GM23338 (cell line): ENCODE data around the gene ABCB6. TPM values are rescaled to one million over a fixed set of nuclear protein-coding genes. Genes with fewer than 3 reads are reported as not detected.

Experiments
- ATAC-seq: fragments of 200-7000 bp; cut with Tn5 transposase; 3 replicates; pipeline ENCODE4 v1.9.1; 2020
- DNase-seq: peaks from one replicate; pipeline ENCODE4 v3.0.0-alpha.2; 2015; ENCODE audit warnings: low spot score
- H2AFZ ChIP-seq: fragments of 200-600 bp; sonication (generic); 2 replicates; pipeline ENCODE4 v1.8.0; 2016; ENCODE audit warnings: antibody characterized with exemption, mild to moderate bottlenecking, moderate library complexity
- H3F3A ChIP-seq: fragments of 200-600 bp; sonication (generic); replicated peaks from 2 replicates; pipeline ENCODE4 v1.8.0; 2017; ENCODE audit warnings: antibody characterized with exemption, mixed run types, low read depth
- H3K27ac ChIP-seq: fragments of 200-600 bp; sonication (generic); 2 replicates; pipeline ENCODE4 v1.6.1; 2016; ENCODE audit warnings: low read depth
- H3K27me3 ChIP-seq: fragments of 200-600 bp; sonication (generic); 2 replicates; pipeline ENCODE4 v1.8.0; 2016; ENCODE audit warnings: mild to moderate bottlenecking, mixed run types, moderate library complexity; ENCODE audit not compliant: insufficient read depth
- H3K36me3 ChIP-seq: fragments of 200-600 bp; sonication (generic); 2 replicates; pipeline ENCODE4 v1.8.0; 2016; ENCODE audit warnings: mild to moderate bottlenecking; ENCODE audit not compliant: insufficient read depth
- H3K4me1 ChIP-seq: fragments of 200-600 bp; sonication (generic); 2 replicates; pipeline ENCODE4 v1.8.0; 2016; ENCODE audit warnings: mild to moderate bottlenecking, moderate library complexity; ENCODE audit not compliant: insufficient read depth
- H3K4me2 ChIP-seq: fragments of 200-600 bp; sonication (generic); 2 replicates; pipeline ENCODE4 v1.7.1; 2017; ENCODE audit warnings: mixed run types
- H3K4me3 ChIP-seq: fragments of 200-600 bp; sonication (generic); 2 replicates; pipeline ENCODE4 v1.6.1; 2016; ENCODE audit warnings: mixed run types
- H3K79me2 ChIP-seq: fragments of 200-600 bp; sonication (generic); replicated peaks from 2 replicates; pipeline ENCODE4 v1.8.0; 2017; ENCODE audit warnings: mild to moderate bottlenecking; ENCODE audit not compliant: insufficient read depth
- H3K9me2 ChIP-seq: fragments of 200-600 bp; sonication (generic); 2 replicates; pipeline ENCODE4 v1.8.0; 2017; ENCODE audit not compliant: insufficient read depth
- H4K20me1 ChIP-seq: fragments of 200-600 bp; sonication (generic); replicated peaks from 2 replicates; pipeline ENCODE4 v1.8.0; 2017; ENCODE audit warnings: mild to moderate bottlenecking; ENCODE audit not compliant: insufficient read depth
- H3K27ac Mint-ChIP-seq: 2 replicates; pipeline ENCODE4 v1.8.0; 2020; ENCODE audit warnings: inconsistent platforms, mild to moderate bottlenecking, moderate library complexity, mixed read lengths
- H3K27me3 Mint-ChIP-seq: 3 replicates; pipeline ENCODE4 v1.8.0; 2022; ENCODE audit warnings: low read depth, mild to moderate bottlenecking, moderate library complexity, mixed read lengths, inconsistent platforms; ENCODE audit not compliant: insufficient read depth, poor library complexity
- H3K36me3 Mint-ChIP-seq: 3 replicates; pipeline ENCODE4 v1.8.0; 2021; ENCODE audit warnings: low read depth, mild to moderate bottlenecking, inconsistent platforms, moderate library complexity, mixed read lengths
- H3K4me1 Mint-ChIP-seq: 3 replicates; pipeline ENCODE4 v1.8.0; 2020; ENCODE audit warnings: mild to moderate bottlenecking, inconsistent platforms, mixed read lengths
- H3K4me3 Mint-ChIP-seq: 3 replicates; pipeline ENCODE4 v1.8.0; 2021; ENCODE audit warnings: moderate library complexity, mild to moderate bottlenecking, inconsistent platforms, mixed read lengths
- H3K9me3 Mint-ChIP-seq: 3 replicates; pipeline ENCODE4 v1.8.0; 2020; ENCODE audit warnings: moderate library complexity, mild to moderate bottlenecking, inconsistent platforms, mixed read lengths
- CREB1 ChIP-seq: fragments of 250-450 bp; sonication (Bioruptor Pico); IDR thresholded peaks from 2 replicates; pipeline ENCODE4 v1.5.0; 2020; ENCODE audit warnings: low read depth, mild to moderate bottlenecking, moderate library complexity
- CTCF ChIP-seq, 2 experiments: fragments of 200-600 bp in 1 of 2; sonication (generic) in 1 of 2; conservative IDR thresholded peaks; 2 replicates each; pipeline versions ENCODE4 v1.5.1 to v1.6.1; 2016 to 2017; ENCODE audit warnings: antibody characterized with exemption in 2 of 2, low read depth in 2 of 2, mild to moderate bottlenecking in 2 of 2, moderate library complexity in 1 of 2
- ETS1 ChIP-seq: IDR thresholded peaks from 2 replicates; pipeline ENCODE4 v1.6.1; 2016; ENCODE audit warnings: antibody characterized with exemption
- EZH2 ChIP-seq: fragments of 200-600 bp; sonication (generic); IDR thresholded peaks from one replicate; pipeline ENCODE4 v1.8.0; 2017; ENCODE audit warnings: antibody characterized with exemption, mild to moderate bottlenecking, low read depth; ENCODE audit not compliant: unreplicated experiment
- EZH2phosphoT487 ChIP-seq: fragments of 200-600 bp; sonication (generic); IDR thresholded peaks from one replicate; pipeline ENCODE4 v1.8.1; 2018; ENCODE audit warnings: antibody characterized with exemption; ENCODE audit not compliant: unreplicated experiment
- JUNB ChIP-seq: IDR thresholded peaks from one replicate; pipeline ENCODE4 v1.6.1; 2016; ENCODE audit warnings: antibody characterized with exemption; ENCODE audit not compliant: unreplicated experiment
- NANOG ChIP-seq: IDR thresholded peaks from 2 replicates; pipeline ENCODE4 v1.6.1; 2016; ENCODE audit warnings: antibody characterized with exemption, borderline replicate concordance
- POLR2AphosphoS5 ChIP-seq: IDR thresholded peaks from 2 replicates; pipeline ENCODE4 v1.6.1; 2016; ENCODE audit warnings: antibody characterized with exemption, low read depth
- STAT1 ChIP-seq: IDR thresholded peaks from one replicate; pipeline ENCODE4 v1.6.1; 2016; ENCODE audit warnings: antibody characterized with exemption; ENCODE audit not compliant: unreplicated experiment
- ZNF114 ChIP-seq: fragments of 250-450 bp; sonication (Bioruptor Pico); IDR thresholded peaks from 2 replicates; pipeline ENCODE4 v1.5.0; 2020; ENCODE audit warnings: mild to moderate bottlenecking, moderate library complexity
- ZNF331 ChIP-seq: fragments of 250-450 bp; sonication (Bioruptor Pico); IDR thresholded peaks from 2 replicates; pipeline ENCODE4 v1.5.0; 2020; ENCODE audit warnings: low read depth, mild to moderate bottlenecking, moderate library complexity
- polyA plus RNA-seq: library from polyadenylated mRNA; unstranded; fragments of >200 nt; fragmentation: Nextera tagmentation; extraction: Ambion mirVana; gene quantifications from 2 replicates; pipeline ENCODE4 v1.2.1, GENCODE V29; 2016
- total RNA-seq: library from RNA; depleted of rRNA; stranded (reverse); fragments of >200 nt; shearing (Covaris generic); gene quantifications from 2 replicates; pipeline ENCODE4 v1.2.3, GENCODE V29; 2014
- TF ChIP-seq, protein P1 (sequence below): fragments of 250-450 bp; sonication (Bioruptor Pico); IDR thresholded peaks from 2 replicates; pipeline ENCODE4 v1.5.0; 2020; ENCODE audit warnings: mild to moderate bottlenecking, moderate library complexity
- TF ChIP-seq, protein P2 (sequence below): IDR thresholded peaks from one replicate; pipeline ENCODE4 v1.6.1; 2018; ENCODE audit warnings: antibody characterized with exemption; ENCODE audit not compliant: unreplicated experiment

ABCB6 gene
- total and polyA plus RNA-seq, 2 experiments from 2014 or later, result 26.2 to 35.1 TPM

DNA sequence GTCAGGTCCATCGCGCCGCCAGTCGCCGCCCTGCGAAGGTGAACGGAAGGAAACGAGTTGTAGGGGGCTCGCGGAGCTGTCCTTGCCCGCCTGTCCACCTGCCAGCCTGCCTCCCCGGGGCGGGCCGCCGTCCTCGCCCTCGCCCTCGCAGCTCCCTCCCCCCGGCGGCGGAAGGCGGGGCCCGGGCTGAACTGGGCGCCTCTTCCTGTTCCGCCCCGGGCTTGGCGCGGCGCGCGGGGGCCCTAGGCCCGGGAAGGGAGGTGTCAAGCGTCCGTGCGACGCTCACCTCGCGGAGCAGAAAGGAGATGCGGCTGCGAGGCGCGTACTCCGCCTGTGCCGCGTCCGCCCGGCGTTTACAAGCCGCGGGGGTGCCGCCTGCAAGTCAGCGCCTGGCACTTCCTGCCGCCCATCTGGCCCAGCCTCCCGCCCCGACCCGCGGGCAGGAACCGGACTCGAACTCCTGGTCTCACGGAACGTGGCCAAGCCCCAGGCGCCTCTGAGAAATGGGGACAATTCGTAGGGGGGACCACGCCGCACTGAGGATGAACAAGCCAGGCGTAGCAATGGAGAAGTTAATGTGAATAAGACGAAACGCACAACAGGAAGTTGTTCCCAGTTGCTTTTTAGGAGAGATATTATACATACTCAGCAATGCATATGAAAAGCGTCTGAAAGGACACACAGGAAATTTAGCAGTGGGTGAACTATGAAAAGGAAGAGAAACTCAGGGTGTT, 41.8 kb downstream of the ABCB6 start, which contains the start of gene CNPPD1:
CNPPD1 (minus strand) TSS at position 108 of the 734 bp plus-strand sequence; CDS start at position 11, 97 bp downstream.
- Histone ChIP-seq H3K9me2 (no peaks in the 10 kb centered on the region), H3K79me2 (peaks cover 7% of the 10 kb centered on the region), H2AFZ (peak within 1 kb of the TSS; percentile 92), H3K4me3 (peak within 1 kb of the TSS; percentile 71), H3K4me2 (peak within 1 kb of the TSS; percentile 95), H3K27me3 (no peaks in the 10 kb centered on the region), H4K20me1 (no peaks in the 10 kb centered on the region; the same call in 1 of the 2 replicates), H3K27ac (peak within 1 kb of the TSS; percentile 92), H3K36me3 (no peaks in the 10 kb centered on the region), H3K4me1 (peaks cover 13% of the 10 kb centered on the region), H3F3A (peaks cover 20% of the 10 kb centered on the region)
- peak; percentile 75 for TF ChIP-seq POLR2AphosphoS5
- TF ChIP-seq, protein P1, sequence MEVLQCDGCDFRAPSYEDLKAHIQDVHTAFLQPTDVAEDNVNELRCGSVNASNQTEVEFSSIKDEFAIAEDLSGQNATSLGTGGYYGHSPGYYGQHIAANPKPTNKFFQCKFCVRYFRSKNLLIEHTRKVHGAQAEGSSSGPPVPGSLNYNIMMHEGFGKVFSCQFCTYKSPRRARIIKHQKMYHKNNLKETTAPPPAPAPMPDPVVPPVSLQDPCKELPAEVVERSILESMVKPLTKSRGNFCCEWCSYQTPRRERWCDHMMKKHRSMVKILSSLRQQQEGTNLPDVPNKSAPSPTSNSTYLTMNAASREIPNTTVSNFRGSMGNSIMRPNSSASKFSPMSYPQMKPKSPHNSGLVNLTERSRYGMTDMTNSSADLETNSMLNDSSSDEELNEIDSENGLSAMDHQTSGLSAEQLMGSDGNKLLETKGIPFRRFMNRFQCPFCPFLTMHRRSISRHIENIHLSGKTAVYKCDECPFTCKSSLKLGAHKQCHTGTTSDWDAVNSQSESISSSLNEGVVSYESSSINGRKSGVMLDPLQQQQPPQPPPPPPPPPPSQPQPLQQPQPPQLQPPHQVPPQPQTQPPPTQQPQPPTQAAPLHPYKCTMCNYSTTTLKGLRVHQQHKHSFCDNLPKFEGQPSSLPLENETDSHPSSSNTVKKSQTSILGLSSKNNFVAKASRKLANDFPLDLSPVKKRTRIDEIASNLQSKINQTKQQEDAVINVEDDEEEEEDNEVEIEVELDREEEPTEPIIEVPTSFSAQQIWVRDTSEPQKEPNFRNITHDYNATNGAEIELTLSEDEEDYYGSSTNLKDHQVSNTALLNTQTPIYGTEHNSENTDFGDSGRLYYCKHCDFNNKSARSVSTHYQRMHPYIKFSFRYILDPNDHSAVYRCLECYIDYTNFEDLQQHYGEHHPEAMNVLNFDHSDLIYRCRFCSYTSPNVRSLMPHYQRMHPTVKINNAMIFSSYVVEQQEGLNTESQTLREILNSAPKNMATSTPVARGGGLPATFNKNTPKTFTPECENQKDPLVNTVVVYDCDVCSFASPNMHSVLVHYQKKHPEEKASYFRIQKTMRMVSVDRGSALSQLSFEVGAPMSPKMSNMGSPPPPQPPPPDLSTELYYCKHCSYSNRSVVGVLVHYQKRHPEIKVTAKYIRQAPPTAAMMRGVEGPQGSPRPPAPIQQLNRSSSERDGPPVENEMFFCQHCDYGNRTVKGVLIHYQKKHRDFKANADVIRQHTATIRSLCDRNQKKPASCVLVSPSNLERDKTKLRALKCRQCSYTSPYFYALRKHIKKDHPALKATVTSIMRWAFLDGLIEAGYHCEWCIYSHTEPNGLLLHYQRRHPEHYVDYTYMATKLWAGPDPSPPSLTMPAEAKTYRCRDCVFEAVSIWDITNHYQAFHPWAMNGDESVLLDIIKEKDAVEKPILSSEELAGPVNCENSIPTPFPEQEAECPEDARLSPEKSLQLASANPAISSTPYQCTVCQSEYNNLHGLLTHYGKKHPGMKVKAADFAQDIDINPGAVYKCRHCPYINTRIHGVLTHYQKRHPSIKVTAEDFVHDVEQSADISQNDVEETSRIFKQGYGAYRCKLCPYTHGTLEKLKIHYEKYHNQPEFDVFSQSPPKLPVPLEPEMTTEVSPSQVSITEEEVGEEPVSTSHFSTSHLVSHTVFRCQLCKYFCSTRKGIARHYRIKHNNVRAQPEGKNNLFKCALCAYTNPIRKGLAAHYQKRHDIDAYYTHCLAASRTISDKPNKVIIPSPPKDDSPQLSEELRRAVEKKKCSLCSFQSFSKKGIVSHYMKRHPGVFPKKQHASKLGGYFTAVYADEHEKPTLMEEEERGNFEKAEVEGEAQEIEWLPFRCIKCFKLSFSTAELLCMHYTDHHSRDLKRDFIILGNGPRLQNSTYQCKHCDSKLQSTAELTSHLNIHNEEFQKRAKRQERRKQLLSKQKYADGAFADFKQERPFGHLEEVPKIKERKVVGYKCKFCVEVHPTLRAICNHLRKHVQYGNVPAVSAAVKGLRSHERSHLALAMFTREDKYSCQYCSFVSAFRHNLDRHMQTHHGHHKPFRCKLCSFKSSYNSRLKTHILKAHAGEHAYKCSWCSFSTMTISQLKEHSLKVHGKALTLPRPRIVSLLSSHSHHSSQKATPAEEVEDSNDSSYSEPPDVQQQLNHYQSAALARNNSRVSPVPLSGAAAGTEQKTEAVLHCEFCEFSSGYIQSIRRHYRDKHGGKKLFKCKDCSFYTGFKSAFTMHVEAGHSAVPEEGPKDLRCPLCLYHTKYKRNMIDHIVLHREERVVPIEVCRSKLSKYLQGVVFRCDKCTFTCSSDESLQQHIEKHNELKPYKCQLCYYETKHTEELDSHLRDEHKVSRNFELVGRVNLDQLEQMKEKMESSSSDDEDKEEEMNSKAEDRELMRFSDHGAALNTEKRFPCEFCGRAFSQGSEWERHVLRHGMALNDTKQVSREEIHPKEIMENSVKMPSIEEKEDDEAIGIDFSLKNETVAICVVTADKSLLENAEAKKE (CRISPR knock-in tag), result no peak
- no peak for TF ChIP-seq EZH2phosphoT487
- TF ChIP-seq NANOG, result no peak
- no peak for TF ChIP-seq ZNF114 (CRISPR knock-in tag)
- no peak for TF ChIP-seq EZH2
- no peak for TF ChIP-seq STAT1
- no peak for TF ChIP-seq CTCF (conservative IDR thresholded peaks at IDR 0.05; ENCODE audit: low read depth in 2 of 2)
- no peak for TF ChIP-seq ZNF331 (CRISPR knock-in tag)
- TF ChIP-seq ETS1, result 0 out of 2 replicates have a peak, but pooled peaks have one; percentile 49
- TF ChIP-seq, protein P2, sequence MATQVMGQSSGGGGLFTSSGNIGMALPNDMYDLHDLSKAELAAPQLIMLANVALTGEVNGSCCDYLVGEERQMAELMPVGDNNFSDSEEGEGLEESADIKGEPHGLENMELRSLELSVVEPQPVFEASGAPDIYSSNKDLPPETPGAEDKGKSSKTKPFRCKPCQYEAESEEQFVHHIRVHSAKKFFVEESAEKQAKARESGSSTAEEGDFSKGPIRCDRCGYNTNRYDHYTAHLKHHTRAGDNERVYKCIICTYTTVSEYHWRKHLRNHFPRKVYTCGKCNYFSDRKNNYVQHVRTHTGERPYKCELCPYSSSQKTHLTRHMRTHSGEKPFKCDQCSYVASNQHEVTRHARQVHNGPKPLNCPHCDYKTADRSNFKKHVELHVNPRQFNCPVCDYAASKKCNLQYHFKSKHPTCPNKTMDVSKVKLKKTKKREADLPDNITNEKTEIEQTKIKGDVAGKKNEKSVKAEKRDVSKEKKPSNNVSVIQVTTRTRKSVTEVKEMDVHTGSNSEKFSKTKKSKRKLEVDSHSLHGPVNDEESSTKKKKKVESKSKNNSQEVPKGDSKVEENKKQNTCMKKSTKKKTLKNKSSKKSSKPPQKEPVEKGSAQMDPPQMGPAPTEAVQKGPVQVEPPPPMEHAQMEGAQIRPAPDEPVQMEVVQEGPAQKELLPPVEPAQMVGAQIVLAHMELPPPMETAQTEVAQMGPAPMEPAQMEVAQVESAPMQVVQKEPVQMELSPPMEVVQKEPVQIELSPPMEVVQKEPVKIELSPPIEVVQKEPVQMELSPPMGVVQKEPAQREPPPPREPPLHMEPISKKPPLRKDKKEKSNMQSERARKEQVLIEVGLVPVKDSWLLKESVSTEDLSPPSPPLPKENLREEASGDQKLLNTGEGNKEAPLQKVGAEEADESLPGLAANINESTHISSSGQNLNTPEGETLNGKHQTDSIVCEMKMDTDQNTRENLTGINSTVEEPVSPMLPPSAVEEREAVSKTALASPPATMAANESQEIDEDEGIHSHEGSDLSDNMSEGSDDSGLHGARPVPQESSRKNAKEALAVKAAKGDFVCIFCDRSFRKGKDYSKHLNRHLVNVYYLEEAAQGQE, result no peak
- TF ChIP-seq CREB1 (CRISPR knock-in tag), result peak; percentile 48
- no peak for TF ChIP-seq JUNB
- Mint-ChIP-seq H3K36me3 (peaks cover 36% of the 10 kb centered on the region), H3K9me3 (no peaks in the 10 kb centered on the region; the same call in 2 of the 3 replicates), H3K27ac (peak within 1 kb of the TSS; percentile 87), H3K4me1 (peaks cover 13% of the 10 kb centered on the region; the same call in 2 of the 3 replicates), H3K27me3 (peaks cover 15% of the 10 kb centered on the region), H3K4me3 (peak within 1 kb of the TSS; percentile 90)
- DNase-seq, result peak; percentile 84
- ATAC-seq, result peak; percentile 75
